ENCODE results near the gene L1CAM.

DNA sequence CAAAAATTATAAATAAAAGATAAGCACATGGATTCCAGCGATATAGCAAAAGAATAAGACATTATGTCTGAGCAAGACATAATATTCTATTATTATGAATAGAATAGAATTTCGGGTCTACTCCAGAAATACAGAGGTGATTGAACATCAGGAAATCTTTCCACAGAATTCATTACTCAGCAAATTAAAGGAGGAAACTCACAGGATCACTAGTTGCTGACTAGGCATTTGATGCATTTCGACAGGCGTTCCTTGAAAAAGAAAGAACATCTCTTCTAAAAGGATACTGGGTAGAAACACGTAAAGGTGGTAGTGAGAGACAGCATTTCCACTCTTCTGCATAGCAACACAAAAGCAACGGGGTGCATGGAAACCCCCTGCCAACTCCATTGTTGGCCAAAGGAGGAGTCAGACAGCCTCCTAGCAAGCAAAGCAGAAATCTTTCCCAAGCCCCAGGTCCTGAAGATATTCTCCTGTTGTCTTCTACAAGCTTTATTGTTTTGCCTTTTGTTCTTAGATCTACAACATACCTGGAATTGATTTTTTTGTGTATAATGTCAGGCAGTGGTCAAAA, 41.4 kb downstream of the L1CAM start:
- TF ChIP-seq YY1 (IDR thresholded peaks at IDR 0.05; ENCODE audit: insufficient read depth, insufficient read length) (no peak), ZNF274 (IDR thresholded peaks at IDR 0.05; ENCODE audit: low read depth, low read length) (no peak), SUZ12 (IDR thresholded peaks at IDR 0.05; ENCODE audit: extremely low read depth, insufficient read depth, insufficient read length) (no peak)
